D341Med (cell line): ENCODE data around the gene IPCEF1.
"Not testable (repeated sequence)": the region's sequence is repeated elsewhere in the genome, so short reads cannot be mapped to it uniquely, and the experiment has no call there.

Experiments used
- DNase-seq: peaks from one replicate; pipeline ENCODE4 v3.0.0; 2012; ENCODE audit warnings: low spot score

The IPCEF1 gene

GRCh38 chr6:154246723-154247118, 109.9 kb downstream of the IPCEF1 start:
- no peak for DNase-seq

DNA sequence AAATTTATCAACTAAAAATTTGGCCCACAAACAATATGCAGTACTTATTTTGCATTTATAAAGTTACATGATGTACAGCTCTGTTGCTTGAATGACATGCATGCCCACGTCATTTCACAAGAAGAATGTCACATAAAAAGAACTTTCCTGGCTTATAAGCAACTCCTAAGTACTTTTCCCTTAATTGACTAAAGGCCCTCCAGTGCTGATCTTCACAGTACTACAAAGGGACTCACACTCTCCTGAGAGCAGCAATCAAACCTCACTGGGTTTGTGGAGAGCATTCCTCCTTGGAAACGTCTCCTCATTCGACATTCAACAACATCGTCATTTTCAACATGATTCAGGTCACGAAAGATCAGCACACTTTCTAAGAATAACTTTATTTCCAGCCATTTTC, 111.1 kb downstream of the IPCEF1 start:
- no peak for DNase-seq

DNA sequence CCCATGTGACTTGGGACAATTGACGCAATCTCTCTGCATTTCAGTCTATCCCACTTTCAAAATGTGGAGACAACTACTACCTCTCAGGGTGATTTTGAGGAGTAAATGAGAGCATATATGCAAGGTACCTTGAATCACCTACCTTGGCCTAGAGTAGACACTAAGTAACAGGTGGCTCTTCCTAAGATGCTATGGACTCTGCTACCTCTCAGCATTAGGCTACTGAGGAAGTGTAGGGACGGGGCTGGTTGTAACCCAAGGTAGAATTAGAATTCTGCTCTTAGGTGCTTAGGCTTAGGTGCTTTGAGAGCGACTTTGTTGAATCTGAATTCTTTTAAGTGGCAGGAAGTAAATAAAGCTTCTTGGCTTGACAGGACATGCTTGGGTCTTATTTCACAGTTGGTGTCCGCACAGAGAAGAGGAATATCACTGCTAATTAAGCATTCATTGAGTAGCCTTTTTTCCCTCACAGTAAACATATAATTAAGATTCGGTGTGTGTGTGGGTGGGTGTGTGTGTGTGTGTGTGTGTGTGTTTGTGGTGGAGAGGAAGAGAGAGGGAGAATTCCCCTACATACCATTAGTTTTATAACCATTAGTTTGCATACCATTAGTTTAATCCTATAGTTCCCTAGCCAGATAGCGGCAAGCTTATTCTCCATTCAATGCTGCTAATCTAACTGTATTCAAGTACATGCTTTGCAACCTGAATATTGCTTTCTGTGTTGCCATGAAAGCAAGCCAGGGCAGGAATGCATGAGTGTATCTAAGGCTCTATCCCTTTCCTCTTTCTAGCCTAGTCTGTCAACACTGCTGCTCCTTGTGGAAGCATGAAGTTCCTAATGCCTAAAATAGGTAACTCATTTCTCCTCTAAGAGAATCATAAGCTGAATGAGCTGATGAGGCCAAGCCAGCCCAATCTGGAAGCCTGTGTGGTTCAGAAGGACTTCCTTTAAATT, 112.5 kb downstream of the IPCEF1 start:
- DNase-seq: no peak

DNA sequence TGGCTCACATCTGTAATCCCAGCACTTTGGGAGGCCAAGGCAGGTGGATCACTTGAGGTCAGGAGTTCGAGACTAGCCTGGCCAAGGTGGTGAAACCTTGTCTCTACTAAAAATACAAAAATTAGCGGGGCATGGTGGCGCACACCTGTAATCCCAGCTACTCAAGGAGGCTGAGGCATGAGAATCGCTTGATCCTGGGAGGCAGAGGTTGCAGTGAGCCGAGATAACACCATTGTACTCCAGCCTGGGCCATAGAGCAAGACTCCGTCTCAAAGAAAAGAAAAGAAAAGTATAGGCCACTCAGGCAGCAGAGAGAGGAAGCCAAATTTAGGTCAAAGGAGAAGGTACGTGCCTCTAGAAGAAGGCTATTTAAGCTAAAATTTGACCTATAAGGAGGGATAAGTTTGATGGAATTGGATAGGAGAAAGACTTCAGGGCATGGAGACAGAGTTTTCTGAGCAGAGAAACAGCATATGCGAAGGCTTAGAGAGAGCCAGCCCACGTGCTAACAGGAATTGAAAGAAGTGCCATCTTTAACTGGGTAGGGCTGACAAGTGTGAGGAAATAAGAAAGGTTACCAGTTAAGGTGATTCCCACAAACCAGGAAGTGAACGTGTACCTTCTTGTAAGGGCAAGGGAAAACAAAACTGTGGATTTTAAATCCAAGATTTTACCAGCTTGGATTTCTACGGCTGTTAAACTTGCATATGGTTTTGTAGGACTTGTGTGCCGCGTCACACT, 113.8 kb downstream of the IPCEF1 start:
- no peak for DNase-seq

GRCh38 chr6:154241581-154241980, 115.0 kb downstream of the IPCEF1 start:
- DNase-seq: no peak

DNA sequence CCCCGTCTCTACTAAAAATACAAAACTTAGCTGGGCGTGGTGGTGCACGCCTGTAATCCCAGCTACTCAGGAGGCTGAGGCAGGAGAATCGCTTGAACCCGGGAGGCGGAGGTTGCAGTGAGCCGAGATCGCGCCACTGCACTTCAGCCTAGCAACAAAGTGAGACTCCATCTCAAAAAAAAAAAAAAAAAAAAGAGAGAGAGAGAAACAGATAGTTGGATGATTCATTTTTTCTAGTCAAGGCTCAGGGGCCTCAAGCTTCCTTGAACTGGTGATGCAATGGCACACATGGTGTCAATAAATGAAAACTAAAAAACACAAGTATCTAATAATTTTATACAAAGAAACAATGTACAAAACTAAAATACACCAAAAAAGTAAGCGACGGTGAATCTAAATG, 115.5 kb downstream of the IPCEF1 start:
- not testable (repeated sequence) for DNase-seq

GRCh38 chr6:154239392-154239791, 117.2 kb downstream of the IPCEF1 start:
- DNase-seq: no peak

- DNase-seq: no peak
Measured at GRCh38 chr6:154238831-154239230, 117.8 kb downstream of the IPCEF1 start.

GRCh38 chr6:154236646-154237301, 119.8 kb downstream of the IPCEF1 start:
- no peak for DNase-seq

GRCh38 chr6:154234019-154234772, 122.4 kb downstream of the IPCEF1 start:
- no peak for DNase-seq

- no peak for DNase-seq
Measured at GRCh38 chr6:154233383-154233782, 123.2 kb downstream of the IPCEF1 start.

DNA sequence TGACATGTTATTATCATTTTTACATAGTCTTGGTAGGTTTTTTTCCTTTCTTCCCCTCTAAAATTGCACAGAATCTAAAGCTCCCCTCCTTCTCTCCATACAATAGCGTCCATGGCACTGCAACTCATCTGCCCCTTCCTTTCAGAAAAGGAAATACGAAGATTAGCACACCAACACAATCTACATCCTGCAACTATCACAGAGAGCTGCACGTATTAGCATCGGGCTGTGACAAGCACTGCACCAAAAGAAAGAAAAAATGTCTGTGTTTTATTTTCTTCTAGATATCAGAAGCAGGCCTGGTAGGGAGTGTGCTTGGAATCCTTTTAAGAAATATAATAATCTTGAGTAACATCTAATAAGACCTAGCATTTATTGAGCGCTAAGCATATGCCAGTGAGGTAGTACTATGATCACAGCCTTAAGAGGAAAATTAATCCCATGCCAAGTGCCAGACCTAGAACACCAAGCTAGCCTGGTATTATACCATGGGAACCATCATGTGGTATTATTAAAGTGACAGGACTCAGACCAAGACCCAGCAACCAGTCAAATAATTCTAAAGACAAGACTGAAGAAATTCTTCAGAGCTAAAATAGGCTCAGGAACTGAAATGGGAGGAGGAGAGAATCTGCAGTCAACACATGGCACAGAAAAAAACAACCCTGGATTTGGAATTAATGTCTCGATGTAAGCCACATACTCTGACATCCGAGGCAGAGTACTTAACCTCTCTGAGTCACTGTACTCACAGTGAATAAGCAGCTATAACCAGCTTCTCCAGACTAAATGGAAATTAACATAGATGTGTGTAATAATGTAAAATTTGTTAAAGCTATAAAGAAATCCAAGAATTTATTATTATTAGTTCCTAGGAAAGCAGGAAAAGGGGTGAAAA, 124.3 kb downstream of the IPCEF1 start:
- DNase-seq: no peak

GRCh38 chr6:154230910-154231595, 125.5 kb downstream of the IPCEF1 start:
- DNase-seq: no peak

GRCh38 chr6:154230393-154230792, 126.2 kb downstream of the IPCEF1 start:
- DNase-seq: no peak

DNA sequence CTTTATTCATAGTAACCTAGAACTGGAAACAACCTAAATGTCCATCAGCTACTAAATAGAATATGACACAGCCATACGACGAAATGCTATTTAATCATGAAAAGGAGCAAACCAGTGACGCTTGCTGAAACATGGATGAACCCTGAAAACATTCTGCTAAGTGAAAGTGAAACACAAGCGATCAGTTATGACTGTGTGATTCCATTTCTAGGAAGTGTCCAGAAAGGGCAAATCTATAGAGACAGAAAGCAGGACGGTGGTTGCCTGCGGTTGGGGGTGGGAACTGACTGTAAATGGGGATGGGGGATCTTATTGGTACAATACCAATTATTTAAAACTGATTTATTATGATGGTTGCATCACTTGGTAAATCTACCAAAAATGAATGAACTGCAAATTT, 126.8 kb downstream of the IPCEF1 start:
- DNase-seq: no peak

- no peak for DNase-seq
Measured at GRCh38 chr6:154228521-154228905, 128.1 kb downstream of the IPCEF1 start.

DNA sequence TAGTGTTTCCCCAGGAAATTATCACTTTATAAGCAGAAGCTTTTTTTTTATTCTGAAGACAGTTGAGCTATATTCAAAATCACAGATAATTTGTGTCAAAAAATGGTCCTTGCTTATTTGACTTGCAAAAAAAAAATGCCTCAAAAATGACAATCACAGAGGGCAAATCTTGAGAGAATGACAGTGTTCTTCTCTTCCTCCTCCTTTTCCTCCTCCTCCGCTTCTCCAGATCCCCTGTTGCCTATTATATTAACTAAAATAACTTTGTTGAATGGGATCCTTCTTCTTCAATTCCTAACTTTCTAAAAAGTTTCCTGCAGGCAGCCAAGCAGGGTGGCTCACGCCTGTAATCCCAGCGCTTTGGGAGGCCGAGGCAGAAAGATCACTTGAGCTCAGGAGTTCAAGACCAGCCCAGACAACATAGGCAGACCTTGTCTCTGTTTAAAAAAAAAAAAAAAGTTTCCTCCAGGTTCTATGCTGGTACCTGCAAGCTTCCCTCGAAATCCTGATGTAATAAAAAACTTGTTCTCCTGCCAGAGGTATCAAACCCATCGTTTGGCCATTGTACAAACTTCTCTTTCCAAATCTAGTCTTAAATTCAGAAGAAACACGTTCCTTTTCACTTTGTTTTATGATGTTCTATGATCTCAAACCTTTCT, 128.6 kb downstream of the IPCEF1 start:
- DNase-seq: no peak

GRCh38 chr6:154226461-154226860, 130.1 kb downstream of the IPCEF1 start:
- DNase-seq: no peak

GRCh38 chr6:154223296-154223695, 133.3 kb downstream of the IPCEF1 start:
- DNase-seq: no peak

- DNase-seq: no peak
Measured at GRCh38 chr6:154222716-154223115, 133.9 kb downstream of the IPCEF1 start.
